B cell (primary cell): Measurements from ENCODE around the gene CMAS. TPM values are rescaled to one million over a fixed set of nuclear protein-coding genes. Genes with fewer than 3 reads are reported as not detected.

Source experiments
- ATAC-seq: fragments of 200-7000 bp; cut with Tn5 transposase; one replicate; pipeline ENCODE4 v1.10.0; 2021; ENCODE audit warnings: low read depth, mild to moderate bottlenecking, moderate number of reproducible peaks, moderate library complexity
- CTCF ChIA-PET: fragments of 350-600 bp; sonication (Branson Sonifier 250); formaldehyde crosslinking; loops from one replicate; lab custom pipeline; 2021; ENCODE audit warnings: antibody characterized with exemption, inconsistent platforms; lab: Charles Lee
- POLR2A ChIA-PET: fragments of 350-600 bp; sonication (Branson Sonifier 250); formaldehyde crosslinking; loops from one replicate; lab custom pipeline; 2021; ENCODE audit warnings: antibody characterized with exemption; lab: Charles Lee
- DNase-seq: peaks from one replicate; pipeline ENCODE4 v3.0.0; 2013
- H2AFZ ChIP-seq: 2 replicates; pipeline ENCODE4 v1.6.1; 2012; ENCODE audit warnings: mild to moderate bottlenecking, low read depth, low read length; ENCODE audit not compliant: insufficient read depth, poor library complexity, severe bottlenecking
- H3K27ac ChIP-seq, 2 donors: 1 replicate in 1 of 2; 2 replicates in 1 of 2; pipeline ENCODE4 v1.5.1; 2012 to 2013; ENCODE audit warnings: low read length in 2 of 2, mild to moderate bottlenecking in 2 of 2, moderate library complexity in 1 of 2
- H3K27me3 ChIP-seq, 4 experiments: fragments of 200-600 bp in 1 of 4; sonication (generic) in 1 of 4; replicated peaks in 1 of 4; 1 replicate in 2 of 4; 2 replicates in 2 of 4; pipeline versions ENCODE4 v1.6.1 to v1.7.0; 2013 to 2016; ENCODE audit warnings: low read length in 3 of 4, mild to moderate bottlenecking in 2 of 4, mixed read lengths in 1 of 4, moderate library complexity in 1 of 4; ENCODE audit not compliant: insufficient read depth in 4 of 4, control insufficient read depth in 3 of 4; ENCODE audit errors: control extremely low read depth in 1 of 4
- H3K36me3 ChIP-seq, 2 experiments: replicated peaks in 1 of 2; 1 replicate in 1 of 2; 2 replicates in 1 of 2; pipeline versions ENCODE4 v1.6.1 to v1.7.1; 2013; ENCODE audit warnings: low read length in 1 of 2; ENCODE audit not compliant: insufficient read depth in 2 of 2, control insufficient read depth in 1 of 2; ENCODE audit errors: control extremely low read depth in 1 of 2, extremely low read depth in 1 of 2
- H3K4me1 ChIP-seq, 2 donors: fragments of 200-600 bp in 1 of 2; sonication (generic) in 1 of 2; 1 replicate in 1 of 2; 2 replicates in 1 of 2; pipeline versions ENCODE4 v1.5.1 to v1.6.1; 2013 to 2017; ENCODE audit warnings: low read length in 2 of 2; ENCODE audit not compliant: control insufficient read depth in 2 of 2, insufficient read depth in 2 of 2
- H3K4me2 ChIP-seq: replicated peaks from 2 replicates; pipeline ENCODE3; 2012; ENCODE audit warnings: mild to moderate bottlenecking, low read depth, low read length; ENCODE audit not compliant: poor library complexity, severe bottlenecking
- H3K4me3 ChIP-seq, 5 experiments: fragments of 200-600 bp in 1 of 5; sonication (generic) in 1 of 5; 1 replicate in 3 of 5; 2 replicates in 2 of 5; pipeline versions ENCODE4 v1.5.1 to v1.7.0; 2011 to 2016; ENCODE audit warnings: low read length in 4 of 5, mild to moderate bottlenecking in 4 of 5, low read depth in 2 of 5, control low read depth in 1 of 5, moderate library complexity in 1 of 5; ENCODE audit not compliant: insufficient read depth in 1 of 5; ENCODE audit errors: control extremely low read depth in 1 of 5, extremely low read depth in 1 of 5
- H3K79me2 ChIP-seq: fragments of 200-600 bp; sonication (generic); one replicate; pipeline ENCODE4 v1.6.0; 2016; ENCODE audit warnings: low read length; ENCODE audit not compliant: control insufficient read depth, insufficient read depth
- H3K9ac ChIP-seq: fragments of 200-600 bp; sonication (generic); 2 replicates; pipeline ENCODE4 v1.6.1; 2017; ENCODE audit warnings: mild to moderate bottlenecking, low read length, moderate library complexity
- H3K9me3 ChIP-seq, 3 donors: one replicate each; pipeline versions ENCODE4 v1.6.1 to v1.7.1; 2013; ENCODE audit warnings: low read length in 2 of 3; ENCODE audit not compliant: control insufficient read depth in 2 of 3, insufficient read depth in 1 of 3; ENCODE audit errors: control extremely low read depth in 1 of 3
- H4K20me1 ChIP-seq: 2 replicates; pipeline ENCODE4 v1.6.0; 2012; ENCODE audit warnings: mild to moderate bottlenecking, low read length; ENCODE audit not compliant: insufficient read depth, control insufficient read depth, poor library complexity, severe bottlenecking
- H3K27ac Mint-ChIP-seq: one replicate; pipeline ENCODE4 v1.8.0; 2021; ENCODE audit warnings: mixed read lengths
- H3K27me3 Mint-ChIP-seq: one replicate; pipeline ENCODE4 v1.8.0; 2021; ENCODE audit warnings: mixed read lengths
- H3K4me1 Mint-ChIP-seq: one replicate; pipeline ENCODE4 v1.8.0; 2021; ENCODE audit warnings: mixed read lengths
- H3K4me3 Mint-ChIP-seq: one replicate; pipeline ENCODE4 v1.8.0; 2021; ENCODE audit warnings: mixed read lengths
- H3K9me3 Mint-ChIP-seq: one replicate; pipeline ENCODE4 v1.8.0; 2022; ENCODE audit warnings: mixed read lengths; ENCODE audit not compliant: insufficient read depth
- EZH2 ChIP-seq: IDR thresholded peaks from 2 replicates; pipeline ENCODE4 v1.6.1; 2012; ENCODE audit warnings: borderline replicate concordance, low read depth, mild to moderate bottlenecking, moderate library complexity, low read length; ENCODE audit not compliant: insufficient read depth, poor library complexity, severe bottlenecking
- WGBS: methylation state at CpG from one replicate; pipeline ENCODE4 v1.1.5; 2013; ENCODE audit warnings: missing lambda C conversion rate; ENCODE audit not compliant: insufficient coverage; 5-methylcytosine and 5-hydroxymethylcytosine counted together
- intact Hi-C: fragments of 100-400 bp; cut with micrococcal nuclease; formaldehyde crosslinking; loops from one replicate; pipeline ENCODE4 v1.10.0; 2022
- polyA plus RNA-seq: library from polyadenylated mRNA; depleted of rRNA; stranded (reverse); fragments of >200 nt; gene quantifications from 2 replicates; pipeline ENCODE4 v1.2.3, GENCODE V29; 2012
- total RNA-seq, 2 donors: library from RNA; stranded (reverse); fragments of 120-200 nt in 1 of 2; gene quantifications; 1 replicate in 1 of 2; 2 replicates in 1 of 2; pipeline versions ENCODE4 v1.2.3 to v1.2.4, GENCODE V29; 2013 to 2022
- TF ChIP-seq, protein P1 (sequence below): fragments of 200-600 bp; IDR thresholded peaks from one replicate; pipeline ENCODE4 v1.8.0; 2022; ENCODE audit warnings: antibody characterized with exemption, mild to moderate bottlenecking

The CMAS gene
- total and polyA plus RNA-seq, 2 donors (not counting 1 experiment from before 2014, with no cell fraction given) = 5.8 to 19.1 TPM

DNA sequence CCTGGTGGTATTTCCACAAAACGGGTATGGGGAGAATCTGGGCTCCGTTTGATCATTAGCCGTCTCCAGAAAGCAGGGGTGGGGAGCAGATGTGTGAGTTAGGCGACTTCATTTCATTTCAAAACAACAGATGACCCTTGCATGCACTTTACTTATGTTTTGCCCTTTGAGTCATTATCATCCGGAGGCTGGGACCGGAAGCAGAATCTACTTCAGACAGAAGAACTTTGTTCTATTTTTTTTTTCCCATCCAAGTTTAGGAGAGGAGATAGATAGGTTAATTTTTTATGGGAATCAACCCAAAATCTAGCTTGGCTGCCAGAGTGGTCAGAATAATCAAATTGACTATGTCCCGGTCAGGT lies 31.3 kb upstream of the CMAS start:
- Histone ChIP-seq H3K4me1 (no peaks in the 10 kb centered on the region), H3K27me3 (no peaks in the 10 kb centered on the region), H4K20me1 (no peaks in the 10 kb centered on the region), H2AFZ (no peak overlapping the region), H3K4me2 (no peak overlapping the region), H3K9ac (no peak overlapping the region), H3K4me3 (no peak overlapping the region), H3K27ac (no peak overlapping the region), H3K36me3 (no peaks in the 10 kb centered on the region), H3K79me2 (no peaks in the 10 kb centered on the region), H3K9me3 (peaks cover 0 to under 1% (median under 1%) of the 10 kb centered on the region in 3 donors)
- WGBS = 60% methylated on average over 1 of the region's 7 CpGs
- CTCF ChIA-PET = no interaction called here
- TF ChIP-seq, protein P1, sequence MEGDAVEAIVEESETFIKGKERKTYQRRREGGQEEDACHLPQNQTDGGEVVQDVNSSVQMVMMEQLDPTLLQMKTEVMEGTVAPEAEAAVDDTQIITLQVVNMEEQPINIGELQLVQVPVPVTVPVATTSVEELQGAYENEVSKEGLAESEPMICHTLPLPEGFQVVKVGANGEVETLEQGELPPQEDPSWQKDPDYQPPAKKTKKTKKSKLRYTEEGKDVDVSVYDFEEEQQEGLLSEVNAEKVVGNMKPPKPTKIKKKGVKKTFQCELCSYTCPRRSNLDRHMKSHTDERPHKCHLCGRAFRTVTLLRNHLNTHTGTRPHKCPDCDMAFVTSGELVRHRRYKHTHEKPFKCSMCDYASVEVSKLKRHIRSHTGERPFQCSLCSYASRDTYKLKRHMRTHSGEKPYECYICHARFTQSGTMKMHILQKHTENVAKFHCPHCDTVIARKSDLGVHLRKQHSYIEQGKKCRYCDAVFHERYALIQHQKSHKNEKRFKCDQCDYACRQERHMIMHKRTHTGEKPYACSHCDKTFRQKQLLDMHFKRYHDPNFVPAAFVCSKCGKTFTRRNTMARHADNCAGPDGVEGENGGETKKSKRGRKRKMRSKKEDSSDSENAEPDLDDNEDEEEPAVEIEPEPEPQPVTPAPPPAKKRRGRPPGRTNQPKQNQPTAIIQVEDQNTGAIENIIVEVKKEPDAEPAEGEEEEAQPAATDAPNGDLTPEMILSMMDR = no peak
- TF ChIP-seq EZH2 = no peak
- ATAC-seq (no peak), DNase-seq (no peak)
- POLR2A ChIA-PET = no interaction called here
- intact Hi-C loops = loop anchor here (10.0 kb wide), 1 partner anchor 320 kb away; no protein-coding TSS in a partner anchor
- Mint-ChIP-seq H3K4me3 (no peak overlapping the region), H3K4me1 (no peaks in the 10 kb centered on the region), H3K27ac (no peak overlapping the region), H3K27me3 (peaks cover 12% of the 10 kb centered on the region), H3K9me3 (no peaks in the 10 kb centered on the region)

DNA sequence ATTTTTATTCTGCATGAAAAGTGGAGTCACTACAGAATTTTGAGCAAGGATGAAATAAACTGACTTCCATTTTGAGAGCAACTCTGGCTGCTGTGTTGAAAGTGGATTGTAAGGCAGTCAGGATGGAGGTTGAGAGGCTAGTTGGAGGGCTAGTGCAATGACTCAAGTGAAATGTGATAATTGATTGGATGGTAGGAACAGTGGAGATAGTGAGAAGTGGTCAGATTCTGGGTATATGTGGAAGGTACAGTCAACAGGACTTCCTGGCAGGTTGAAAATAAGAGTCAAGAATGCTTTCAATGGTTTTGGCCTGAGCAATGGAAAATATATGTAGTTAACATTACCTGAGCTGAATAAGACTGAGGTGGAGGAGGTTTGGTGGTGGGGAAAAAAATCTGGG lies 29.0 kb upstream of the CMAS start:
- Mint-ChIP-seq H3K4me1 (no peaks in the 10 kb centered on the region), H3K4me3 (no peak overlapping the region), H3K27ac (no peak overlapping the region), H3K9me3 (no peaks in the 10 kb centered on the region), H3K27me3 (peaks cover 21% of the 10 kb centered on the region)
- POLR2A ChIA-PET = no interaction called here
- H3K4me2 ChIP-seq = no peak overlapping the region
- no peaks in the 10 kb centered on the region for H3K27me3 ChIP-seq
- no peaks in the 10 kb centered on the region for H3K4me1 ChIP-seq
- DNase-seq = no peak
- TF ChIP-seq, protein P1 = no peak
- no peak overlapping the region for H3K9ac ChIP-seq
- H3K36me3 ChIP-seq = no peaks in the 10 kb centered on the region
- ATAC-seq = no peak
- no peak overlapping the region for H3K4me3 ChIP-seq
- H2AFZ ChIP-seq = no peak overlapping the region
- no peaks in the 10 kb centered on the region for H3K79me2 ChIP-seq
- H3K27ac ChIP-seq = no peak overlapping the region
- H4K20me1 ChIP-seq = no peaks in the 10 kb centered on the region
- H3K9me3 ChIP-seq = no peaks in the 10 kb centered on the region
- intact Hi-C loops = loop anchor here (10.0 kb wide), 1 partner anchor 322 kb away; no protein-coding TSS in a partner anchor
- CTCF ChIA-PET = interaction anchor here (0.8 kb wide), 1 partner anchor 13 kb away, joined by 3 read pairs; no protein-coding TSS in a partner anchor
